SU-DHL-6 (cell line): ENCODE measurements around the gene MXI1.

Experiments
- H2AFZ ChIP-seq: fragments of 200-600 bp; sonication (generic); 2 replicates; pipeline ENCODE4 v1.6.1; 2014; ENCODE audit warnings: low read depth, mild to moderate bottlenecking, moderate library complexity, mixed read lengths, antibody characterized with exemption, low read length; ENCODE audit not compliant: severe bottlenecking
- H3F3A ChIP-seq: fragments of 200-600 bp; shearing (Covaris generic); 2 replicates; pipeline ENCODE4 v1.6.0; 2016; ENCODE audit warnings: antibody characterized with exemption, mild to moderate bottlenecking; ENCODE audit not compliant: insufficient read depth
- H3K27ac ChIP-seq: fragments of 200-600 bp; sonication (generic); 2 replicates; pipeline ENCODE4 v1.5.1; 2016; ENCODE audit warnings: low read depth, mild to moderate bottlenecking, low read length, moderate library complexity, mixed read lengths
- H3K27me3 ChIP-seq: fragments of 200-600 bp; sonication (generic), shearing (Covaris generic); 2 replicates; pipeline ENCODE4 v1.6.0; 2014; ENCODE audit warnings: mild to moderate bottlenecking, low read length
- H3K36me3 ChIP-seq: fragments of 200-600 bp; sonication (generic); 2 replicates; pipeline ENCODE4 v1.6.1; 2014; ENCODE audit warnings: mild to moderate bottlenecking, low read length, mixed read lengths
- H3K4me2 ChIP-seq: fragments of 300-600, 200-600 bp; shearing (Covaris generic), sonication (generic); 2 replicates; pipeline ENCODE4 v1.6.0; 2014; ENCODE audit warnings: low read length, low read depth, mild to moderate bottlenecking; ENCODE audit not compliant: poor library complexity, severe bottlenecking
- H3K4me3 ChIP-seq: fragments of 200-600 bp; sonication (generic); 2 replicates; pipeline ENCODE4 v1.5.1; 2014; ENCODE audit warnings: antibody characterized with exemption, low read length, mild to moderate bottlenecking, mixed read lengths; ENCODE audit not compliant: insufficient read depth, poor library complexity, severe bottlenecking
- H3K79me2 ChIP-seq: fragments of 200-600 bp; sonication (generic); 2 replicates; pipeline ENCODE4 v1.6.1; 2014; ENCODE audit warnings: mild to moderate bottlenecking, low read length, moderate library complexity; ENCODE audit not compliant: insufficient read depth
- H3K9ac ChIP-seq: fragments of 200-600 bp; sonication (generic); 2 replicates; pipeline ENCODE4 v1.7.0; 2014; ENCODE audit warnings: mild to moderate bottlenecking, low read length
- H3K9me2 ChIP-seq: fragments of 200-600 bp; sonication (generic); replicated peaks from 2 replicates; pipeline ENCODE4 v1.6.1; 2014; ENCODE audit warnings: low read length; ENCODE audit not compliant: insufficient read depth
- H3K9me3 ChIP-seq: fragments of 200-600 bp; sonication (generic); 2 replicates; pipeline ENCODE4 v1.6.1; 2014; ENCODE audit warnings: low read length, mixed read lengths; ENCODE audit not compliant: insufficient read depth
- H4K20me1 ChIP-seq: fragments of 200-600 bp; sonication (generic); 2 replicates; pipeline ENCODE4 v1.6.1; 2014; ENCODE audit warnings: low read depth, mild to moderate bottlenecking, antibody characterized with exemption, low read length, moderate library complexity, mixed read lengths
- CTCF ChIP-seq: fragments of 200-600 bp; sonication (generic); IDR thresholded peaks from one replicate; pipeline ENCODE4 v1.5.1; 2017; ENCODE audit warnings: antibody characterized with exemption, mild to moderate bottlenecking, low read length, moderate library complexity; ENCODE audit not compliant: insufficient read depth, poor library complexity, severe bottlenecking
- EZH2phosphoT487 ChIP-seq: fragments of 200-600 bp; sonication (generic), shearing (Covaris generic); conservative IDR thresholded peaks from 2 replicates; pipeline ENCODE4 v1.6.1; 2018; ENCODE audit warnings: mild to moderate bottlenecking, antibody characterized with exemption, low read length, moderate library complexity, mixed read lengths

MXI1 gene

GRCh38 chr10:110274072-110274627 lies 66.7 kb downstream of the MXI1 start:
- H3K9me2 ChIP-seq, result no peaks in the 10 kb centered on the region
- H3K4me2 ChIP-seq, result no peak overlapping the region
- H3K9me3 ChIP-seq, result no peaks in the 10 kb centered on the region
- no peak overlapping the region for H2AFZ ChIP-seq
- no peak for TF ChIP-seq EZH2phosphoT487
- H3K79me2 ChIP-seq, result no peaks in the 10 kb centered on the region
- H3K4me3 ChIP-seq, result no peak overlapping the region
- H3K27ac ChIP-seq, result no peak overlapping the region
- no peaks in the 10 kb centered on the region for H3K27me3 ChIP-seq
- no peak overlapping the region for H3K9ac ChIP-seq
- no peaks in the 10 kb centered on the region for H4K20me1 ChIP-seq
- H3K36me3 ChIP-seq, result no peaks in the 10 kb centered on the region
- H3F3A ChIP-seq, result no peaks in the 10 kb centered on the region

GRCh38 chr10:110274647-110275046 lies 67.2 kb downstream of the MXI1 start:
- H3K27me3 ChIP-seq, result no peaks in the 10 kb centered on the region
- H4K20me1 ChIP-seq, result no peaks in the 10 kb centered on the region
- H3K9me3 ChIP-seq, result no peaks in the 10 kb centered on the region
- H3F3A ChIP-seq, result 0 out of 2 replicates have a peak, but pooled peaks cover under 1% of the 10 kb centered on the region
- no peaks in the 10 kb centered on the region for H3K79me2 ChIP-seq
- no peak overlapping the region for H3K4me2 ChIP-seq
- H3K36me3 ChIP-seq, result no peaks in the 10 kb centered on the region
- H3K9me2 ChIP-seq, result no peaks in the 10 kb centered on the region
- no peak for TF ChIP-seq CTCF
- no peak for TF ChIP-seq EZH2phosphoT487
- H2AFZ ChIP-seq, result no peak overlapping the region
- no peak overlapping the region for H3K27ac ChIP-seq
- H3K4me3 ChIP-seq, result no peak overlapping the region
- no peak overlapping the region for H3K9ac ChIP-seq

- Histone ChIP-seq H3K4me2 (no peak overlapping the region), H3K9ac (no peak overlapping the region), H3K27me3 (no peaks in the 10 kb centered on the region), H3F3A (0 out of 2 replicates have a peak, but pooled peaks cover 3% of the 10 kb centered on the region), H3K9me3 (no peaks in the 10 kb centered on the region), H3K9me2 (no peaks in the 10 kb centered on the region), H3K36me3 (no peaks in the 10 kb centered on the region), H3K4me3 (no peak overlapping the region), H4K20me1 (no peaks in the 10 kb centered on the region), H3K27ac (no peak overlapping the region), H2AFZ (no peak overlapping the region), H3K79me2 (no peaks in the 10 kb centered on the region)
- no peak for TF ChIP-seq CTCF
- TF ChIP-seq EZH2phosphoT487, result no peak
Observed at GRCh38 chr10:110275128-110275729, 67.8 kb downstream of the MXI1 start.

- no peak overlapping the region for H3K4me3 ChIP-seq
- no peaks in the 10 kb centered on the region for H4K20me1 ChIP-seq
- TF ChIP-seq CTCF (no peak), EZH2phosphoT487 (no peak)
- no peaks in the 10 kb centered on the region for H3K9me2 ChIP-seq
- H2AFZ ChIP-seq, result no peak overlapping the region
- no peaks in the 10 kb centered on the region for H3K36me3 ChIP-seq
- H3K79me2 ChIP-seq, result no peaks in the 10 kb centered on the region
- no peak overlapping the region for H3K4me2 ChIP-seq
- H3F3A ChIP-seq, result 0 out of 2 replicates have a peak, but pooled peaks cover 10% of the 10 kb centered on the region
- no peak overlapping the region for H3K27ac ChIP-seq
- H3K9ac ChIP-seq, result no peak overlapping the region
- H3K27me3 ChIP-seq, result no peaks in the 10 kb centered on the region
- no peaks in the 10 kb centered on the region for H3K9me3 ChIP-seq
Observed at GRCh38 chr10:110276603-110277002, 69.2 kb downstream of the MXI1 start.
